HG03060 (cell line): ENCODE data around the gene DUSP8.

ENCODE experiments used
- ATAC-seq: cut with Tn5 transposase; IDR thresholded peaks from one replicate; pipeline ENCODE4 v1.9.1; 2021; ENCODE audit warnings: low read depth, moderate number of reproducible peaks; ENCODE audit not compliant: unreplicated experiment

The DUSP8 gene

DNA sequence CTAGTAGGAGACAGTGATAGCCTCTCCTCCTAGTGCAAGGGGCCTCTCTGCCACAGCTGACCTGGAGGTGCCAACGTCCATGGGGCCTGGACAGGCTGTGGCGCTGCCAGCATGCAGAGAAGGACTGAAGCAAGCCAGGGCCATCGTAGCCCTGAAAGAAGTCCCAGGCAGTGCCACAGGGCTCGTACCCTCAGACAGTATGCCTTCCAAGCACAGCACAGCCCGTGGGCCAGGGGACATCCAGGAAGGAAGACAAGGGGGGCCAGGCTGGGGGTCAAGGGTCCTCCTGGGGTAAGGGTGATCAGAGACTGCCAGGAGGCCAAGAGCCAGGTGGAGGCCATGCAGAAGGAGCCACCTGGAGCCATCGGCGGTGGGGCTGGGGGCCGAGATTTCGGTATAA lies 65.1 kb downstream of the DUSP8 start:
- no peak for ATAC-seq

DNA sequence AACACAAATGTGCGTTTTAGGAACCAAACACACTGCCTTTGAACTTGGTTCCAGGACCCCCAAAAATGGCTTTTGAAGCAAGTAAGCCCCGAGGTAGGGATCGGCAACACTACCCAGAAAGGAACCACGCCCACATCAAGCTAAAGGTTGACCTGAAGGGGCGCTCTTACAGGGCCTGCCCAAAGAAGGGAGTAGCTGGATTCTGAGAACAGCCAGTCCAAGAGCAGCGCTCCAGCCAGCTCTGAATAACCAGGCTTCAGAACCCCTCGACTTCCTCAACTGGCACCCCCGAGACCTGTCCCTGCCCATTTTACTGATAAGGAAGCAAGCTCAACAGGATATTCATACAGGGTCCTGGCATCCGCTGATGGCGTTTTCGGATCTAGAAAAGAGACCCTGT lies 66.6 kb downstream of the DUSP8 start:
- no peak for ATAC-seq

DNA sequence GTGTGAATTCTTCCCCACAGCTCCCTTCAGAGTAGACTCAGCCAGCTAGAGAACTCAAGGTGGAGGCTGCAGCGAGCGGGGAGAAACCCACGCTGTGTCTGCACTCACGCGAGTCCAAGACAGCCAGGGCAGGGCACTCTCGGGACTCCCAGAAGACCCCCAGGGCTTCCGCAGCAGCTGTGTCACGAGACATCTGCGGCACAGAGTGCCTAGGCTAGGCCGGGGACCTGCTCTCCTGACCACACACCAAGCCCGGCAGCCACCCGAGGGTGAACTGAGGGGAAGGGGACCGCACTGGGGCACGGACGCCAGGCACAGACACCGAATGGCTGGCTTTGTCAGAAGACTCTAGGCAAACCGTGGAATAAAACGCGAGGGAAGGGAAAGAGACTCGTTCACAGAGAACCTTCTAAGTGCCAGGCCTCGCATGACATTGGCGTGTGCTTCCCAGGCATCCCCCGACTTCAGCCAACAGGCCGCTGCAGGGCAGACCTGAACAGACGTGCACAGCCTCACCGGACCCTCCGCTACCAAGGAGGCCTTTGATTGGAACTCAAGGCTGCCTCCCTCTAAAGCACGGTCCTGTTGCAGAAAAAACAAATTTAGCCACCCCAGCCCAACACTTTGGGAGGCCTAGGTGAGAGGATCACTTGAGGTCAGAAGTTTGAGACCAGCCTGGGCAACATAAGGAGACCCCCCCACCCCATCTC lies 67.3 kb downstream of the DUSP8 start:
- ATAC-seq, result no peak

- no peak for ATAC-seq
Observed at GRCh38 chr11:1504138-1504537, 67.9 kb downstream of the DUSP8 start.
